H1 (cell line): Measurements from ENCODE around the gene ACTA2. TPM values are rescaled to one million over a fixed set of nuclear protein-coding genes. Genes with fewer than 3 reads are reported as not detected.

Experiments used
- CEBPB ChIP-seq: IDR thresholded peaks from 2 replicates; pipeline ENCODE4 v1.6.1; 2012; ENCODE audit warnings: low read depth, low read length
- polyA plus RNA-seq, 7 experiments: library from polyadenylated mRNA; depleted of rRNA in 3 of 7; stranded (reverse) in 5 of 7; unstranded in 2 of 7; fragments of >200 nt in 5 of 7; fragments of 200-250 nt in 2 of 7; gene quantifications; 1 replicate in 5 of 7; 2 replicates in 1 of 7; 4 replicates in 1 of 7; pipeline versions ENCODE4 v1.2.1 to v1.2.3, GENCODE V29; 2011 to 2013; ENCODE audit warnings: missing spikeins in 2 of 7, mixed read lengths in 2 of 7
- total RNA-seq: library from RNA; stranded (reverse); fragmentation: NEBNext Ultra II Directional; extraction: Animal tissue kit (Norgen Biotek cat#: 25700); gene quantifications from 2 replicates; pipeline ENCODE4 v1.2.1, GENCODE V29; 2021

The ACTA2 gene
- total and polyA plus RNA-seq, 2 of the 8 experiments (the other 6 are each of a cell fraction or from before 2014, with no cell fraction given) = 3.5 to 8.9 TPM

DNA sequence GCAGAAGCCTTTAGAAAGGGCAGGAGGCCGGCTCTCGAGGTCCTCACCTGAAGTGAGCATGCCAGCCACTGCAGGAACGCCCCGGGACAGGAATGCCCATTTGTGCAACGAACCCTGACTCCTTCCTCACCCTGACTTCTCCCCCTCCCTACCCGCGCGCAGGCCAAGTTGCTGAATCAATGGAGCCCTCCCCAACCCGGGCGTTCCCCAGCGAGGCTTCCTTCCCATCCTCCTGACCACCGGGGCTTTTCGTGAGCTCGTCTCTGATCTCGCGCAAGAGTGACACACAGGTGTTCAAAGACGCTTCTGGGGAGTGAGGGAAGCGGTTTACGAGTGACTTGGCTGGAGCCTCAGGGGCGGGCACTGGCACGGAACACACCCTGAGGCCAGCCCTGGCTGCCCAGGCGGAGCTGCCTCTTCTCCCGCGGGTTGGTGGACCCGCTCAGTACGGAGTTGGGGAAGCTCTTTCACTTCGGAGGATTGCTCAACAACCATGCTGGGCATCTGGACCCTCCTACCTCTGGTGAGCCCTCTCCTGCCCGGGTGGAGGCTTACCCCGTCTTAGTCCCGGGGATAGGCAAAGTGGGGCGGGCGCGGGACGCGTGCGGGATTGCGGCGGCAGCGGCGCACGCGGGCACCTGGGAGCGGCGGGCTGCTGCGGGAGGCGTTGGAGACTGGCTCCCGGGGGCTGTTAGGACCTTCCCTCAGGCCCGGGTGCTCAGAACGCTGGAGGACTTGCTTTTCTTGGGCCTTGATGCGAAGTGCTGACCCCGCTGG, 38.0 kb upstream of the ACTA2 start, which contains the start of gene FAS (continued):
- peak; percentile 78 for TF ChIP-seq CEBPB
